GM19395 (cell line): Measurements from ENCODE around the gene ANKRD16.

ENCODE experiments used
- ATAC-seq: cut with Tn5 transposase; IDR thresholded peaks from one replicate; pipeline ENCODE4 v1.9.1; 2021; ENCODE audit warnings: mild to moderate bottlenecking, moderate library complexity; ENCODE audit not compliant: unreplicated experiment

Gene ANKRD16

GRCh38 chr10:5812283-5813090 lies 77.2 kb downstream of the ANKRD16 start:
- peak; percentile 21 for ATAC-seq
